HCT116 (cell line): ENCODE results near the gene NAT10. TPM values are rescaled to one million over a fixed set of nuclear protein-coding genes. Genes with fewer than 3 reads are reported as not detected.

Experiments used
- ATAC-seq: fragments of 200-7000 bp; cut with Tn5 transposase; 2 replicates; pipeline ENCODE4 v1.9.1; 2020; ENCODE audit warnings: mild to moderate bottlenecking, moderate library complexity
- BruUV-seq: library from RNA; stranded (reverse); fragments of 400-500 nt; replicated peaks from 2 replicates; lab custom pipeline; 2021; lab: Mats Ljungman, UMichigan
- CTCF ChIA-PET: fragments of 300-600 bp; sonication (Branson Sonifier 250); formaldehyde crosslinking; loops from one replicate; lab custom pipeline; 2021; ENCODE audit warnings: antibody characterized with exemption; lab: Charles Lee
- POLR2A ChIA-PET: fragments of 300-600, 350-600 bp; sonication (Branson Sonifier 250); formaldehyde crosslinking; loops from one replicate; lab custom pipeline; 2021; ENCODE audit warnings: antibody characterized with exemption; lab: Charles Lee
- RAD21 ChIA-PET, 2 experiments: fragments of 300-600 bp; sonication (Branson Sonifier 250); formaldehyde crosslinking; loops; one replicate each; lab custom pipeline; 2023; ENCODE audit warnings: low total read pairs in 2 of 2; ENCODE audit not compliant: uncharacterized antibody in 2 of 2, unreplicated experiment in 2 of 2, low non-redundant PET in 1 of 2; lab: Charles Lee
- DNase-seq: peaks from one replicate; pipeline ENCODE4 v3.0.0-alpha.2; 2010; ENCODE audit warnings: low read depth, low spot score
- H2AFZ ChIP-seq: fragments of 200-600 bp; shearing (Covaris generic), sonication (generic); 2 replicates; pipeline ENCODE4 v1.6.1; 2017; ENCODE audit warnings: low read depth, mixed run types, mixed read lengths, antibody characterized with exemption, low read length; ENCODE audit not compliant: poor library complexity, severe bottlenecking
- H3K27ac ChIP-seq: 2 replicates; pipeline ENCODE4 v1.5.1; 2012; ENCODE audit warnings: low read depth, low read length
- H3K27me3 ChIP-seq: fragments of 200-600 bp; sonication (generic); 2 replicates; pipeline ENCODE4 v1.6.1; 2016; ENCODE audit warnings: mixed run types, low read length, mixed read lengths; ENCODE audit not compliant: insufficient read depth
- H3K36me3 ChIP-seq, 2 experiments: fragments of 200-500 bp in 1 of 2; fragments of 200-600 bp in 1 of 2; sonication (Bioruptor generic) in 1 of 2; sonication (generic) in 1 of 2; 2 replicates each; pipeline versions ENCODE4 v1.5.1 to v1.6.1; 2014 to 2016; ENCODE audit warnings: low read length in 2 of 2, inconsistent platforms in 1 of 2, mixed read lengths in 1 of 2, mixed run types in 1 of 2; ENCODE audit not compliant: insufficient read depth in 2 of 2, control insufficient read depth in 1 of 2
- H3K4me1 ChIP-seq, 2 experiments: fragments of 200-600 bp in 1 of 2; sonication (generic) in 1 of 2; 2 replicates each; pipeline versions ENCODE4 v1.5.1 to v1.6.1; 2012 to 2017; ENCODE audit warnings: low read length in 2 of 2, inconsistent platforms in 1 of 2, mild to moderate bottlenecking in 1 of 2, mixed read lengths in 1 of 2, mixed run types in 1 of 2, moderate library complexity in 1 of 2; ENCODE audit not compliant: insufficient read depth in 2 of 2, control insufficient read depth in 1 of 2
- H3K4me2 ChIP-seq: fragments of 200-600 bp; sonication (generic); 2 replicates; pipeline ENCODE4 v1.6.1; 2017; ENCODE audit warnings: mixed run types, low read length, mixed read lengths
- H3K4me3 ChIP-seq, 2 experiments: fragments of 200-600 bp in 1 of 2; sonication (generic) in 1 of 2; replicated peaks in 1 of 2; 2 replicates each; pipeline ENCODE4 v1.5.1; 2011 to 2016; ENCODE audit warnings: low read length in 2 of 2, control low read depth in 1 of 2, low read depth in 1 of 2, mild to moderate bottlenecking in 1 of 2, mixed read lengths in 1 of 2, mixed run types in 1 of 2
- H3K79me2 ChIP-seq: fragments of 200-600 bp; sonication (generic); 2 replicates; pipeline ENCODE4 v1.6.1; 2017; ENCODE audit warnings: mild to moderate bottlenecking, mixed run types, low read length, moderate library complexity, mixed read lengths; ENCODE audit not compliant: insufficient read depth
- H3K9ac ChIP-seq: fragments of 200-600 bp; sonication (generic); 2 replicates; pipeline ENCODE4 v1.6.1; 2016; ENCODE audit warnings: low read length, mixed read lengths
- H3K9me2 ChIP-seq: fragments of 200-600 bp; sonication (generic), shearing (Covaris generic); 2 replicates; pipeline ENCODE4 v1.6.1; 2017; ENCODE audit warnings: mixed run types, mild to moderate bottlenecking, moderate library complexity; ENCODE audit not compliant: insufficient read depth
- H3K9me3 ChIP-seq, 2 experiments: fragments of 200-500 bp in 1 of 2; fragments of 200-600 bp in 1 of 2; sonication (Bioruptor generic) in 1 of 2; sonication (generic) in 1 of 2; 2 replicates each; pipeline ENCODE4 v1.6.1; 2014 to 2017; ENCODE audit warnings: low read length in 2 of 2, mixed read lengths in 2 of 2, inconsistent platforms in 1 of 2, low read depth in 1 of 2, mild to moderate bottlenecking in 1 of 2, mixed run types in 1 of 2, moderate library complexity in 1 of 2; ENCODE audit not compliant: control insufficient read depth in 1 of 2, insufficient read depth in 1 of 2
- H4K20me1 ChIP-seq: fragments of 200-600 bp; sonication (generic), shearing (Covaris generic); 2 replicates; pipeline ENCODE4 v1.6.1; 2017; ENCODE audit warnings: mixed run types, mild to moderate bottlenecking, moderate library complexity; ENCODE audit not compliant: insufficient read depth
- CTCF ChIP-seq, 3 experiments: fragments of 200-600 bp in 1 of 3; sonication (generic) in 1 of 3; IDR thresholded peaks in 2 of 3; conservative IDR thresholded peaks in 1 of 3; 2 replicates each; pipeline ENCODE4 v1.5.1; 2012 to 2017; ENCODE audit warnings: low read depth in 2 of 3, low read length in 2 of 3, antibody characterized with exemption in 1 of 3, borderline replicate concordance in 1 of 3, control low read depth in 1 of 3, mild to moderate bottlenecking in 1 of 3, mixed read lengths in 1 of 3, mixed run types in 1 of 3, moderate library complexity in 1 of 3; ENCODE audit not compliant: insufficient read depth in 1 of 3
- ELF1 ChIP-seq: IDR thresholded peaks from 2 replicates; pipeline ENCODE4 v1.6.1; 2012; ENCODE audit warnings: low read depth, borderline replicate concordance
- EZH2 ChIP-seq: fragments of 200-600 bp; sonication (generic); IDR thresholded peaks from 2 replicates; pipeline ENCODE4 v1.6.1; 2017; ENCODE audit warnings: antibody characterized with exemption, mixed run types
- EZH2phosphoT487 ChIP-seq: fragments of 200-600 bp; IDR thresholded peaks from 2 replicates; pipeline ENCODE4 v1.6.1; 2018; ENCODE audit warnings: antibody characterized with exemption, borderline replicate concordance
- JUND ChIP-seq: IDR thresholded peaks from 2 replicates; pipeline ENCODE4 v1.6.1; 2012
- MAX ChIP-seq: IDR thresholded peaks from 2 replicates; pipeline ENCODE4 v1.6.1; 2012
- POLR2A ChIP-seq: IDR thresholded peaks from 2 replicates; pipeline ENCODE4 v1.7.0; 2011; ENCODE audit warnings: borderline replicate concordance; ENCODE audit not compliant: insufficient read depth, insufficient read length; ENCODE audit errors: extremely low read depth
- POLR2AphosphoS5 ChIP-seq: IDR thresholded peaks from 2 replicates; pipeline ENCODE4 v1.6.1; 2011; ENCODE audit warnings: mild to moderate bottlenecking, low read depth, low read length, moderate library complexity
- RAD21 ChIP-seq: IDR thresholded peaks from 2 replicates; pipeline ENCODE4 v1.6.1; 2012; ENCODE audit warnings: low read depth, mild to moderate bottlenecking
- REST ChIP-seq: IDR thresholded peaks from 2 replicates; pipeline ENCODE4 v1.6.1; 2012; ENCODE audit warnings: low read depth
- SP1 ChIP-seq: IDR thresholded peaks from 2 replicates; pipeline ENCODE4 v1.6.1; 2012; ENCODE audit warnings: low read depth
- SRF ChIP-seq: IDR thresholded peaks from 2 replicates; pipeline ENCODE4 v1.6.1; 2012; ENCODE audit warnings: low read depth
- TCF7L2 ChIP-seq: IDR thresholded peaks from 2 replicates; pipeline ENCODE4 v1.7.0; 2011; ENCODE audit warnings: borderline replicate concordance, inconsistent platforms; ENCODE audit not compliant: insufficient read depth, insufficient read length; ENCODE audit errors: extremely low read depth
- YY1 ChIP-seq: IDR thresholded peaks from 2 replicates; pipeline ENCODE4 v1.6.1; 2011; ENCODE audit warnings: low read length, low read depth, moderate library complexity, mild to moderate bottlenecking; ENCODE audit not compliant: insufficient replicate concordance; ENCODE audit errors: extremely low read depth
- ZBTB33 ChIP-seq: IDR thresholded peaks from 2 replicates; pipeline ENCODE4 v1.6.1; 2011; ENCODE audit warnings: mild to moderate bottlenecking, low read length, moderate library complexity; ENCODE audit not compliant: insufficient replicate concordance; ENCODE audit errors: extremely low read depth
- ZFX ChIP-seq: fragments of 450-650 bp; IDR thresholded peaks from 2 replicates; pipeline ENCODE4 v1.6.1; 2017
- ZNF274 ChIP-seq: fragments of 200-500 bp; sonication (Bioruptor generic); IDR thresholded peaks from 2 replicates; pipeline ENCODE4 v1.6.1; 2014; ENCODE audit warnings: mild to moderate bottlenecking, low read depth, low read length, inconsistent platforms
- intact Hi-C: fragments of 100-400 bp; cut with micrococcal nuclease; formaldehyde crosslinking; loops from 2 replicates; pipeline ENCODE4 v1.10.0; 2022
- total RNA-seq: library from RNA; stranded (reverse); gene quantifications from one replicate; pipeline ENCODE4 v1.2.1, GENCODE V29; 2021; ENCODE audit not compliant: unreplicated experiment
- TF ChIP-seq, protein P1 (sequence below): IDR thresholded peaks from 2 replicates; pipeline ENCODE4 v1.6.1; 2012

Gene NAT10
- total RNA-seq, 1 experiment from 2014 or later, result 101 TPM

GRCh38 chr11:34146866-34147265, 41.4 kb downstream of the NAT10 start:
- intact Hi-C loops, result no loop called here
- Histone ChIP-seq H3K4me3 (no peak overlapping the region), H3K4me2 (no peak overlapping the region), H3K9ac (no peak overlapping the region), H3K36me3 (peaks cover 52 to 63% of the 10 kb centered on the region in 2 experiments), H3K79me2 (peaks cover 5% of the 10 kb centered on the region; the same call in 1 of the 2 replicates), H4K20me1 (0 out of 2 replicates have a peak, but pooled peaks cover 1% of the 10 kb centered on the region), H3K4me1 (no peaks in the 10 kb centered on the region), H3K27me3 (no peaks in the 10 kb centered on the region), H3K9me3 (no peaks in the 10 kb centered on the region), H3K9me2 (no peaks in the 10 kb centered on the region), H2AFZ (no peak overlapping the region), H3K27ac (no peak overlapping the region)
- TF ChIP-seq REST (no peak), POLR2AphosphoS5 (no peak), ZBTB33 (no peak), ELF1 (no peak), SP1 (no peak), SRF (no peak), TCF7L2 (no peak), CTCF (IDR thresholded peaks at IDR 0.05 in 2 of 3, conservative IDR thresholded peaks at IDR 0.05 in 1 of 3; ENCODE audit: borderline replicate concordance in 1 of 3, insufficient read depth in 1 of 3, low read depth in 2 of 3, low read length in 2 of 3) (no peak), ZNF274 (no peak), POLR2A (no peak), ZFX (no peak), MAX (no peak), YY1 (no peak), RAD21 (no peak), EZH2phosphoT487 (no peak), JUND (no peak), EZH2 (no peak)
- TF ChIP-seq, protein P1, sequence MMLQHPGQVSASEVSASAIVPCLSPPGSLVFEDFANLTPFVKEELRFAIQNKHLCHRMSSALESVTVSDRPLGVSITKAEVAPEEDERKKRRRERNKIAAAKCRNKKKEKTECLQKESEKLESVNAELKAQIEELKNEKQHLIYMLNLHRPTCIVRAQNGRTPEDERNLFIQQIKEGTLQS, result no peak
- no peak for DNase-seq
- no peak for ATAC-seq
- ChIA-PET RAD21 (interaction anchor here in 1 of 2 experiments (0.6 kb wide), 1 partner anchor 28 kb away, joined by 3 read pairs; no protein-coding TSS in a partner anchor), POLR2A (no interaction called here), CTCF (no interaction called here)
- BruUV-seq, result no TSS peak
